IMR-90 (cell line): Measurements from ENCODE around the gene TMEM86B. TPM values are rescaled to one million over a fixed set of nuclear protein-coding genes. Genes with fewer than 3 reads are reported as not detected.
A peak's percentile ranks its signal among the peaks of the same experiment; 100 is the strongest.

ENCODE experiments used
- ATAC-seq: fragments of 200-7000 bp; cut with Tn5 transposase; 2 replicates; pipeline ENCODE4 v1.9.1; 2020; ENCODE audit warnings: low read depth, mild to moderate bottlenecking, moderate library complexity
- BruUV-seq: library from RNA; stranded (reverse); fragments of 400-500 nt; replicated peaks from 2 replicates; lab custom pipeline; 2021; lab: Mats Ljungman, UMichigan
- CTCF ChIA-PET: fragments of 300-600 bp; formaldehyde crosslinking; extraction: SDS; loops from one replicate; lab custom pipeline; 2021; ENCODE audit warnings: antibody characterized with exemption; lab: Yijun Ruan, JAX
- POLR2A ChIA-PET: fragments of 300-600 bp; sonication (Branson Sonifier 250); formaldehyde crosslinking; loops from one replicate; lab custom pipeline; 2022; ENCODE audit warnings: antibody characterized with exemption; ENCODE audit not compliant: unreplicated experiment; lab: Charles Lee
- DNase-seq: peaks from one replicate; pipeline ENCODE4 v3.0.0; 2013
- H2AFZ ChIP-seq: replicated peaks from 2 replicates; pipeline ENCODE3; 2013; ENCODE audit warnings: low read length, mild to moderate bottlenecking; ENCODE audit not compliant: poor library complexity
- H2AK5ac ChIP-seq: 2 replicates; pipeline ENCODE4 v1.6.1; 2013; ENCODE audit warnings: low read depth, low read length, inconsistent platforms
- H2AK9ac ChIP-seq: replicated peaks from 2 replicates; pipeline ENCODE3; 2013; ENCODE audit warnings: mild to moderate bottlenecking, low read depth, low read length, moderate library complexity; ENCODE audit not compliant: poor library complexity
- H2BK120ac ChIP-seq: 2 replicates; pipeline ENCODE4 v1.6.1; 2013; ENCODE audit warnings: low read depth, low read length, inconsistent platforms
- H2BK15ac ChIP-seq: 3 replicates; pipeline ENCODE4 v1.6.1; 2013; ENCODE audit warnings: low read depth, low read length, inconsistent platforms
- H2BK20ac ChIP-seq: 2 replicates; pipeline ENCODE4 v1.6.1; 2013; ENCODE audit warnings: low read depth, mild to moderate bottlenecking, inconsistent platforms, low read length, moderate library complexity
- H2BK5ac ChIP-seq: 2 replicates; pipeline ENCODE4 v1.6.1; 2013; ENCODE audit warnings: mild to moderate bottlenecking, low read depth, low read length, inconsistent platforms; ENCODE audit not compliant: poor library complexity, severe bottlenecking
- H3K14ac ChIP-seq: replicated peaks from 2 replicates; pipeline ENCODE4 v1.6.1; 2013; ENCODE audit warnings: low read depth, low read length, inconsistent platforms
- H3K18ac ChIP-seq: 2 replicates; pipeline ENCODE4 v1.6.1; 2013; ENCODE audit warnings: low read depth, low read length, control low read depth
- H3K23ac ChIP-seq: 2 replicates; pipeline ENCODE4 v1.6.1; 2013; ENCODE audit warnings: low read depth, low read length, inconsistent platforms
- H3K27ac ChIP-seq: 2 replicates; pipeline ENCODE4 v1.5.1; 2013; ENCODE audit warnings: mild to moderate bottlenecking, control low read depth, low read length; ENCODE audit not compliant: insufficient read depth
- H3K27me3 ChIP-seq: 2 replicates; pipeline ENCODE4 v1.6.1; 2013; ENCODE audit warnings: low read length; ENCODE audit not compliant: control insufficient read depth, insufficient read depth
- H3K36me3 ChIP-seq: 2 replicates; pipeline ENCODE4 v1.6.1; 2013; ENCODE audit warnings: low read length, mixed read lengths; ENCODE audit not compliant: control insufficient read depth, insufficient read depth
- H3K4ac ChIP-seq: 2 replicates; pipeline ENCODE4 v1.6.1; 2013; ENCODE audit warnings: low read depth, low read length, inconsistent platforms
- H3K4me1 ChIP-seq: 2 replicates; pipeline ENCODE4 v1.6.1; 2013; ENCODE audit warnings: low read length, mixed read lengths; ENCODE audit not compliant: control insufficient read depth, insufficient read depth
- H3K4me2 ChIP-seq: 2 replicates; pipeline ENCODE4 v1.6.1; 2013; ENCODE audit warnings: low read depth, mild to moderate bottlenecking, control low read depth, low read length, moderate library complexity
- H3K4me3 ChIP-seq: 2 replicates; pipeline ENCODE4 v1.5.1; 2013; ENCODE audit warnings: low read depth, mild to moderate bottlenecking, control low read depth, low read length, moderate library complexity; ENCODE audit not compliant: insufficient read depth
- H3K56ac ChIP-seq: 2 replicates; pipeline ENCODE4 v1.6.1; 2013; ENCODE audit warnings: low read length, inconsistent platforms; ENCODE audit not compliant: insufficient read depth; ENCODE audit errors: extremely low read depth
- H3K79me1 ChIP-seq, 2 experiments: 2 replicates each; pipeline ENCODE4 v1.6.1; 2013; ENCODE audit warnings: low read length in 2 of 2, inconsistent platforms in 1 of 2, low read depth in 1 of 2
- H3K9ac ChIP-seq: 2 replicates; pipeline ENCODE4 v1.6.1; 2013; ENCODE audit warnings: low read depth, low read length, control low read depth
- H3K9me1 ChIP-seq: 2 replicates; pipeline ENCODE4 v1.6.1; 2013; ENCODE audit warnings: low read length, inconsistent platforms; ENCODE audit not compliant: insufficient read depth
- H3K9me3 ChIP-seq: 2 replicates; pipeline ENCODE4 v1.6.1; 2013; ENCODE audit warnings: low read length; ENCODE audit not compliant: control insufficient read depth, insufficient read depth
- H4K20me1 ChIP-seq: 2 replicates; pipeline ENCODE4 v1.6.1; 2013; ENCODE audit warnings: low read length, inconsistent platforms; ENCODE audit not compliant: insufficient read depth
- H4K5ac ChIP-seq: 2 replicates; pipeline ENCODE4 v1.6.1; 2013; ENCODE audit warnings: mild to moderate bottlenecking, low read depth, low read length, control low read depth
- H4K8ac ChIP-seq, 2 experiments: 2 replicates each; pipeline ENCODE4 v1.6.1; 2013; ENCODE audit warnings: low read depth in 2 of 2, low read length in 2 of 2, control low read depth in 1 of 2, inconsistent platforms in 1 of 2
- H4K91ac ChIP-seq: 2 replicates; pipeline ENCODE4 v1.6.1; 2013; ENCODE audit warnings: low read depth, low read length, inconsistent platforms; ENCODE audit not compliant: insufficient read depth
- BHLHE40 ChIP-seq: fragments of 150-350 bp; IDR thresholded peaks from 2 replicates; pipeline ENCODE4 v1.6.1; 2016; ENCODE audit warnings: mild to moderate bottlenecking, low read depth, low read length
- CHD1 ChIP-seq: IDR thresholded peaks from 2 replicates; pipeline ENCODE4 v1.6.1; 2012; ENCODE audit warnings: low read depth, low read length, improper control_type of control experiment
- CTCF ChIP-seq: conservative IDR thresholded peaks from 2 replicates; pipeline ENCODE4 v1.5.1; 2012; ENCODE audit warnings: mild to moderate bottlenecking, low read depth, low read length, improper control_type of control experiment
- ELK1 ChIP-seq: fragments of 150-350 bp; IDR thresholded peaks from 2 replicates; pipeline ENCODE4 v1.6.1; 2016; ENCODE audit warnings: low read depth, mild to moderate bottlenecking, low read length, moderate library complexity, borderline replicate concordance
- FOS ChIP-seq: fragments of 150-350 bp; IDR thresholded peaks from 2 replicates; pipeline ENCODE4 v1.6.1; 2016; ENCODE audit warnings: low read depth, low read length
- MAFK ChIP-seq: IDR thresholded peaks from 2 replicates; pipeline ENCODE4 v1.6.1; 2012; ENCODE audit warnings: low read depth, low read length, improper control_type of control experiment
- MXI1 ChIP-seq: IDR thresholded peaks from 2 replicates; pipeline ENCODE4 v1.6.1; 2012; ENCODE audit warnings: low read depth, mild to moderate bottlenecking, low read length, moderate library complexity, borderline replicate concordance
- NFE2L2 ChIP-seq: fragments of 150-350 bp; IDR thresholded peaks from 2 replicates; pipeline ENCODE4 v1.6.1; 2016; ENCODE audit warnings: low read depth, mild to moderate bottlenecking, low read length
- POLR2A ChIP-seq: IDR thresholded peaks from 2 replicates; pipeline ENCODE4 v1.6.1; 2012; ENCODE audit warnings: mild to moderate bottlenecking, low read depth, low read length
- RAD21 ChIP-seq: IDR thresholded peaks from 2 replicates; pipeline ENCODE4 v1.6.1; 2012; ENCODE audit warnings: low read length, improper control_type of control experiment
- RCOR1 ChIP-seq: IDR thresholded peaks from 2 replicates; pipeline ENCODE4 v1.6.1; 2012; ENCODE audit warnings: mild to moderate bottlenecking, low read length, improper control_type of control experiment; ENCODE audit not compliant: insufficient replicate concordance
- SMC3 ChIP-seq: fragments of 150-350 bp; IDR thresholded peaks from 2 replicates; pipeline ENCODE4 v1.6.1; 2016; ENCODE audit warnings: low read depth, mild to moderate bottlenecking, antibody characterized with exemption, low read length, moderate library complexity
- USF2 ChIP-seq: fragments of 150-350 bp; IDR thresholded peaks from 2 replicates; pipeline ENCODE4 v1.6.1; 2017; ENCODE audit warnings: mild to moderate bottlenecking, antibody characterized with exemption, low read length, low read depth
- WGBS, 2 experiments: methylation state at CpG; one replicate each; pipeline versions ENCODE4 v1.1.5 to v1.1.7; 2013; ENCODE audit warnings: missing lambda C conversion rate in 2 of 2; ENCODE audit not compliant: insufficient read length in 1 of 2; ENCODE audit errors: extremely low coverage in 2 of 2; 5-methylcytosine and 5-hydroxymethylcytosine counted together
- dilution Hi-C: fragments of 300-500 bp; cut with HindIII; formaldehyde crosslinking; loops from one replicate; pipeline ENCODE4 v1.14.3; 2018; ENCODE audit warnings: low sequenced_read_pairs; ENCODE audit not compliant: unreplicated experiment
- in situ Hi-C: fragments of 300-500 bp; cut with MboI; formaldehyde crosslinking; loops from 3 replicates; pipeline ENCODE4 v1.14.3; 2019; ENCODE audit warnings: low sequenced_read_pairs, inconsistent platforms, mixed read lengths
- intact Hi-C: fragments of 100-400 bp; cut with micrococcal nuclease; formaldehyde crosslinking; loops from 2 replicates; pipeline ENCODE4 v1.10.0; 2022
- polyA plus RNA-seq, 3 experiments: library from polyadenylated mRNA; depleted of rRNA; stranded (reverse); fragments of >200 nt; gene quantifications; 2 replicates each; pipeline ENCODE4 v1.2.3, GENCODE V29; 2012; ENCODE audit warnings: low replicate concordance in 1 of 3
- total RNA-seq: library from RNA; depleted of rRNA; stranded (reverse); fragments of >200 nt; gene quantifications from 2 replicates; pipeline ENCODE4 v1.2.3, GENCODE V29; 2012

TMEM86B gene
- total and polyA plus RNA-seq, 2 of the 4 experiments (the other 2 are of a cell fraction): 0.18 to 2.4 TPM

GRCh38 chr19:55209693-55210472 is 18.7 kb downstream of the TMEM86B start:
- DNase-seq (peak; percentile 98), ATAC-seq (peak; percentile 73)
- H4K8ac ChIP-seq: peak overlapping the region in 1 of 2 experiments; percentile 32; a peak in 1 of 4 replicates
- H2BK15ac ChIP-seq: peak overlapping the region; percentile 77; the same call in 2 of the 3 replicates
- H3K79me1 ChIP-seq: no peaks in the 10 kb centered on the region
- H3K4me2 ChIP-seq: no peak overlapping the region
- peaks cover 8% of the 10 kb centered on the region; the same call in 1 of the 2 replicates for H3K9me1 ChIP-seq
- H3K14ac ChIP-seq: 0 out of 2 replicates have a peak overlapping the region, but pooled peaks have one; percentile 13
- H3K23ac ChIP-seq: 0 out of 2 replicates have a peak overlapping the region, but pooled peaks have one; percentile 67
- no peaks in the 10 kb centered on the region for H3K27me3 ChIP-seq
- peaks cover 5% of the 10 kb centered on the region for H3K9me3 ChIP-seq
- peak overlapping the region; percentile 29; the same call in 1 of the 2 replicates for H3K18ac ChIP-seq
- peak overlapping the region; percentile 39 for H3K27ac ChIP-seq
- H3K36me3 ChIP-seq: no peaks in the 10 kb centered on the region
- H4K5ac ChIP-seq: no peak overlapping the region; the same call in 1 of the 2 replicates
- no peak overlapping the region for H3K9ac ChIP-seq
- H2BK20ac ChIP-seq: peak overlapping the region; percentile 94
- CTCF ChIA-PET: no interaction called here
- peak overlapping the region; percentile 80 for H2BK5ac ChIP-seq
- intact Hi-C loops: no loop called here
- peaks cover 21% of the 10 kb centered on the region for H3K4me1 ChIP-seq
- 53% methylated on average over 6 of the region's 17 CpGs; no CpG with 5 or more reads in 1 of the 2 experiments for WGBS, 2 experiments
- H3K4me3 ChIP-seq: no peak overlapping the region
- peaks cover 8% of the 10 kb centered on the region for H4K20me1 ChIP-seq
- H2AFZ ChIP-seq: peak overlapping the region; percentile 77
- peak overlapping the region; percentile 91 for H2BK120ac ChIP-seq
- H2AK9ac ChIP-seq: peak overlapping the region; percentile 48
- peak overlapping the region; percentile 68 for H4K91ac ChIP-seq
- POLR2A ChIA-PET: no interaction called here
- no TSS peak for BruUV-seq
- dilution Hi-C loops: no loop called here
- peak overlapping the region; percentile 94 for H2AK5ac ChIP-seq
- in situ Hi-C loops: no loop called here
- no peak overlapping the region for H3K56ac ChIP-seq
- H3K4ac ChIP-seq: peak overlapping the region; percentile 89
- TF ChIP-seq BHLHE40 (no peak; the same call in 1 of the 2 replicates), FOS (peak; percentile 75; the same call in 1 of the 2 replicates), SMC3 (no peak), ELK1 (no peak), RCOR1 (peak; percentile 87), NFE2L2 (no peak), USF2 (no peak; the same call in 1 of the 2 replicates), POLR2A (no peak), RAD21 (no peak), CTCF (no peak), CHD1 (no peak), MAFK (no peak), MXI1 (no peak)
